HG03432 (cell line): ENCODE results near the gene ASIC3.

Experiments
- ATAC-seq: cut with Tn5 transposase; IDR thresholded peaks from one replicate; pipeline ENCODE4 v1.9.1; 2021; ENCODE audit warnings: mild to moderate bottlenecking, moderate library complexity; ENCODE audit not compliant: unreplicated experiment

Gene ASIC3

GRCh38 chr7:151070574-151070960, 22.2 kb downstream of the ASIC3 start:
- no peak for ATAC-seq

- ATAC-seq: no peak
Measured at GRCh38 chr7:151071032-151071866, 22.9 kb downstream of the ASIC3 start.

GRCh38 chr7:151073990-151074389, 25.7 kb downstream of the ASIC3 start:
- no peak for ATAC-seq

- no peak for ATAC-seq
Measured at GRCh38 chr7:151074817-151075661, 26.7 kb downstream of the ASIC3 start.

- ATAC-seq: no peak
Measured at GRCh38 chr7:151075662-151075971, 27.3 kb downstream of the ASIC3 start.

- ATAC-seq: no peak
Measured at GRCh38 chr7:151075978-151076426, 27.7 kb downstream of the ASIC3 start.

GRCh38 chr7:151076863-151077704, 28.8 kb downstream of the ASIC3 start:
- no peak for ATAC-seq

GRCh38 chr7:151077705-151078232, 29.4 kb downstream of the ASIC3 start:
- ATAC-seq: no peak

- ATAC-seq: no peak
Measured at GRCh38 chr7:151078233-151079040, 30.1 kb downstream of the ASIC3 start.

GRCh38 chr7:151079199-151079910, 31.0 kb downstream of the ASIC3 start:
- no peak for ATAC-seq

- peak; percentile 4 for ATAC-seq
Measured at GRCh38 chr7:151080067-151080521, 31.8 kb downstream of the ASIC3 start.

GRCh38 chr7:151080522-151081169, 32.3 kb downstream of the ASIC3 start, which contains the start of gene FASTK:
Gene FASTK, minus strand, starts transcription at chr7:151080809. Its CDS starts 43 bp downstream, at chr7:151080766.
- peak; percentile 77 for ATAC-seq

GRCh38 chr7:151081170-151082101, 33.1 kb downstream of the ASIC3 start:
- ATAC-seq: no peak

- no peak for ATAC-seq
Measured at GRCh38 chr7:151082141-151083070, 34.1 kb downstream of the ASIC3 start.

GRCh38 chr7:151083071-151083823, 34.9 kb downstream of the ASIC3 start, which contains the start of gene TMUB1:
Gene TMUB1, minus strand, starts transcription at chr7:151083493. Its CDS starts 930 bp downstream, at chr7:151082563.
- peak; percentile 50 for ATAC-seq

GRCh38 chr7:151083824-151084160, 35.5 kb downstream of the ASIC3 start:
- ATAC-seq: no peak
